UCSD-AML1 (cell line): ENCODE measurements around the gene AKAP6.
"Not testable (repeated sequence)": the region's sequence is repeated elsewhere in the genome, so short reads cannot be mapped to it uniquely, and the experiment has no call there.

Experiments
- DNase-seq: peaks from one replicate; lab custom pipeline; 2025; ENCODE audit not compliant: unreplicated experiment; lab: John Stamatoyannopoulos, UW

Gene AKAP6

GRCh38 chr14:32368107-32368506 lies 39.0 kb downstream of the AKAP6 start:
- DNase-seq = no peak

GRCh38 chr14:32370714-32371113 lies 41.6 kb downstream of the AKAP6 start:
- no peak for DNase-seq

- DNase-seq = no peak
These were observed 43.1 kb downstream of the AKAP6 start for GRCh38 chr14:32372154-32372553.

GRCh38 chr14:32373174-32373573 lies 44.1 kb downstream of the AKAP6 start:
- DNase-seq = not testable (repeated sequence)

- DNase-seq = no peak
These were observed 45.1 kb downstream of the AKAP6 start for GRCh38 chr14:32374155-32374554.

GRCh38 chr14:32375663-32376062 lies 46.6 kb downstream of the AKAP6 start:
- no peak for DNase-seq

GRCh38 chr14:32377046-32377646 lies 48.0 kb downstream of the AKAP6 start:
- no peak for DNase-seq

DNA sequence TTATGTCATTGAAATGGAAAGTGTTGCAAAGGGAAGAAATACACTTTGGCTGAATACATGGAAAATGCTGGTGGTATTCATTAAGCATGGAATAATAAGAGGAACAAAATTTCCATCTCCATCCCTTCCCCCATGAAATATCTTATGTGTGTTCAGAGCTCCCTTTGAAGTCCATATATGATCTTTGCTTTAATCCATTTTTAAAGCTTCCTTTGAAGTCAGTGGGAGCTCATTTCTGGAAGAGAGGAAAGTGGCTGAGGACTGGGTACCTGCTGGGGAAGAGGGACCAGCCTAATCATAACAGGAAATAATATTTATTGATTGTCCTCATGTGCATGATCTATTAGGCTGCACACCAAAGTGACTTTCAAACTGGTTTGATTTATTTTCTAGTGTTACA lies 49.2 kb downstream of the AKAP6 start:
- DNase-seq = no peak

DNA sequence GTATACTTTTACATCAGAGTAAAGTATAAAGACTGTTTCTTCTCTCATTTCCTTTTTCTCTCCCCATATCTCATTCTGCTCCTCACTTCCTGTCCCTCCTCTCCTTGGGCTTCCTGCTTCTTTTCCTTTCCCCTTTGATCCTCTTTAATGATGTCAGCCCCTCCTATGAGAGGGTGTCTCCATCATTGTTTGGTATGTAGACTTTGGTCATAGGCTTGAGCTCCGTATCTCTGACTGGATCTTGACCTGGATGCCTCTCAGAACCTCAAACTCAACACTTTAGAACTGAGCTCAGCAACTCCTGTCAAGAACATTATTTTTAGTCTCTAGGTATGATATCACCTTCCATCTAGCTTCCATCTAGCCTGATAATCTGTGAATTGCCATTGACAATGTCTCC lies 50.3 kb downstream of the AKAP6 start:
- no peak for DNase-seq

GRCh38 chr14:32381869-32382268 lies 52.8 kb downstream of the AKAP6 start:
- DNase-seq = no peak

DNA sequence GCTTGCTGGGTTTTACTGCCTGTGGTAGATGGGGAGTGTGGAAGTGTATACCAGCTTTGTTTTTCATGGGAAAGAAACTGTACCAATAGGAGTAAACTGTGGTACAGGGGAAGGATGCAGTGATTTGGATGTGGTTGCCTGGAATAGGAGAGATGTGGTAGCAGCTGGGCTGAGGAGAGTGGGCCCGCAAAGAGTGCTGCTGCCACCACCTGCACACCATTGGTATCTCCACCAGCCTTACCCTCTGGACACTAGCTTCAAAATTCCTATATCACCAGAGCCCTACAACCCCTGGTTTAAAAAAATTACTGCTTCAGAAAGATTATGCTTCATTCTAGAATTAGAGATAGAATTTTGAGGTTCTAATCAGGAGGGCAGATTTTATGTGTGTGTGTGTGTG lies 53.6 kb downstream of the AKAP6 start:
- no peak for DNase-seq

- no peak for DNase-seq
These were observed 54.4 kb downstream of the AKAP6 start for GRCh38 chr14:32383364-32384009.

DNA sequence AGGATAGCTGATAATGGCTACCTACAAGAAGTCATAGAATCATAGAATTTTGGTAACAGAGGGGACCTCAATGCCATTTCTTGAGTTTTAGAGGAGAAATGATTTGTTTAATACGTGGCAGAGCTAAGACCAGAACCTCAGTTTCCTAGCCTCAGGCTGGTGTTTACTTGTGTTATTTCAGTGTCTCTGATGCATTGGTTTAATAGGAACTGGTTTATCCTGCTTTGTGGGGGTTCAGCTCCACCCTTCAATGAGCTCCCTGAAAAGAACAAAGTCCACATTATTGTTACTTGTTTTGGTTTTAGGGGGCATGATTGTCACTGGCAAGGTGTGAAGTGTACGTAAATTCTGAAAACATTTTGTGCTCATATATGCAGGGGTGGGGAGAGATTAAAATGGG lies 55.4 kb downstream of the AKAP6 start:
- no peak for DNase-seq

DNA sequence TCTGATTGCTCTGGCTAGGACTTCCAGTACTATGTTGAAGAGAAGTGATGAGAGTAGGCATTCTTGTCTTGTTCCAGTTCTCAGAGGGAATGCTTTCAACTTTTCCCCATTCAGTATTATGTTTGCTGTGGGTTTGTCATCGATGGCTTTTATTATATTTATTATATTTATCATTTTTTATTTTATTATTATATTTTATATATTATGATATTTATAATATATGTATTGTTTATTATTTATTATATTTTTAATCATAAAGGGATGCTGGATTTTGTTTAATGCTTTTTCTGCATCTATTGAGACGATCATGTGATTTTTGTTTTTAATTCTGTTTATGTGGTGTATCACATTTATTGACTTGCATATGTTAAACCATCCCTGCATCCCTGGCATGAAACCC lies 58.2 kb downstream of the AKAP6 start:
- DNase-seq = not testable (repeated sequence)

DNA sequence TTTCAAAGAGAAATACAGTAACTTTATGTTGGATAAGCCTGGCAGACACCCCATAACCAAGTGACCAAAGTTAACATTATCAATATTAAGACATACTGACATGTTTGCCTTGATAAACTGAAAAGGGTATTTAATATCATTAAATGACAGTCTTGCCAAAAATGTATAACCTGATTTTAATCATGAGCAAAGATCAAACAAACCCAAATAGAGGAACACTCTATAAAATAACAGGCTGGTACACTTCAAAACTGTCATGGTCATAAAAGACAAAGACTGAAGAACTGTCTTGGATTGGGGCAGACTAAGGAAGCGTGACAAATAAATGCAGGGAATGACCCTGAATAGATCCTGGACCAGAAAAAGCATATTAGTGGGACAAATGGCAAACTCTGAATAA lies 64.0 kb downstream of the AKAP6 start:
- no peak for DNase-seq

- no peak for DNase-seq
These were observed 64.9 kb downstream of the AKAP6 start for GRCh38 chr14:32394038-32394437.

DNA sequence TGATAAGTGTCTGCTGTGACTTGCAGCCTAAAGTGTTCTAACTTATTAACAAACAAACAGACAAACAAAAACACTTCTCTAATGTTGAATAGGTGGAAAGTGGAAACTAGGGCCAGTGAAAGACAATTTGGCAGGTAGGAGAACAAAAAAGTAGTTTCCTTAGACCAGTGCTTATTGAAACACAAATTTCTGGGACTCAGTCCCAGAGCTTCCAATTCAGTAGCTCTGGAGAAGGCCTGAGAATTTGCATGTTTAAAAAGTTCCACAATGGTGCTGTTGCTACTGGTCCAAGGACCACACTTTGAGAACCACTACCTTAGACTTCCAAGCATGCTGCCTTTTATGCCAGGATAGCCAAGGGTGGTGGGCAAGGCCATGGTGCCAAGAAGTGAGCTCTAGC lies 67.8 kb downstream of the AKAP6 start:
- no peak for DNase-seq

GRCh38 chr14:32397861-32398640 lies 69.0 kb downstream of the AKAP6 start:
- no peak for DNase-seq

- no peak for DNase-seq
These were observed 70.8 kb downstream of the AKAP6 start for GRCh38 chr14:32399920-32400319.

- DNase-seq = no peak
These were observed 71.4 kb downstream of the AKAP6 start for GRCh38 chr14:32400480-32400879.

DNA sequence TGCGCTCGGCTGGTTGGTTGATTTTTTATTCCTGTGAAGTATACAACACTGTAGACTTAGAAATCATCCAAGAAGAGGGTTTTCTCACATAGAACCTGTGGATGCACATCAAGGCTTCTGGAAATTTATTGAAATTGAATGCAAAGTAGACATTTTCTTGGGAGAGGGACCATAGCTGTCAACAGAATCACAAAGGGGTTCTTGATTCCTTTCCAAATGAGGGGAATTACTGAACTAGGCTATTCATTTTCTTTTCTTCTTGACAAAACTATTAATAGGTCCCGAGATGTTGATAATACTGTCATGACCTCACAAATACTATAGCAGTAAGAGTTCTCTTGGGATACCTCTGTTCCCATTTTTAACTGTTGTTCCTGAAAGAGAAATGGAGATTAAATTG lies 73.9 kb downstream of the AKAP6 start:
- no peak for DNase-seq

- no peak for DNase-seq
These were observed 74.6 kb downstream of the AKAP6 start for GRCh38 chr14:32403688-32404087.
